Heart left ventricle (tissue), 16 donors: ENCODE results near the gene IDE. TPM values are rescaled to one million over a fixed set of nuclear protein-coding genes. Genes with fewer than 3 reads are reported as not detected.

ENCODE experiments used
- ATAC-seq, 4 donors: fragments of 200-7000 bp; cut with Tn5 transposase; one replicate each; pipeline ENCODE4 v1.9.1; 2020 to 2022; ENCODE audit warnings: moderate library complexity in 4 of 4, mild to moderate bottlenecking in 3 of 4, moderate number of reproducible peaks in 1 of 4
- DNase-seq, 5 donors: peaks; one replicate each; pipeline ENCODE4 v3.0.0-alpha.2; 2020
- H3K27ac ChIP-seq, 12 donors: fragments of 200-600 bp; sonication (generic) in 4 of 12; one replicate each; pipeline versions ENCODE4 v1.5.0 to v1.8.0; 2016 to 2022; ENCODE audit warnings: mild to moderate bottlenecking in 2 of 12
- H3K27me3 ChIP-seq, 9 donors: fragments of 200-600 bp; sonication (generic) in 2 of 9; one replicate each; pipeline versions ENCODE4 v1.5.1 to v1.8.0; 2016 to 2022; ENCODE audit warnings: mild to moderate bottlenecking in 3 of 9
- H3K36me3 ChIP-seq, 9 donors: fragments of 200-600 bp; sonication (generic) in 2 of 9; one replicate each; pipeline versions ENCODE4 v1.5.0 to v1.8.0; 2018 to 2022; ENCODE audit warnings: mild to moderate bottlenecking in 2 of 9
- H3K4me1 ChIP-seq, 12 donors: fragments of 200-600 bp; sonication (generic) in 4 of 12; one replicate each; pipeline versions ENCODE4 v1.5.0 to v1.8.0; 2016 to 2022; ENCODE audit warnings: mild to moderate bottlenecking in 3 of 12
- H3K4me3 ChIP-seq, 12 donors: fragments of 200-600 bp; sonication (generic) in 4 of 12; one replicate each; pipeline versions ENCODE4 v1.5.0 to v1.8.0; 2017 to 2022; ENCODE audit warnings: mild to moderate bottlenecking in 9 of 12, moderate library complexity in 4 of 12
- H3K9me3 ChIP-seq, 12 donors: fragments of 200-600 bp; sonication (generic) in 4 of 12; one replicate each; pipeline versions ENCODE4 v1.5.0 to v1.8.0; 2016 to 2022; ENCODE audit warnings: mild to moderate bottlenecking in 1 of 12
- CTCF ChIP-seq, 12 donors: fragments of 200-600 bp; sonication (generic) in 4 of 12; IDR thresholded peaks; one replicate each; pipeline versions ENCODE4 v1.5.0 to v1.8.0; 2018 to 2022; ENCODE audit warnings: antibody characterized with exemption in 12 of 12, mild to moderate bottlenecking in 5 of 12
- POLR2A ChIP-seq, 2 donors: fragments of 450-650 bp; IDR thresholded peaks; one replicate each; pipeline ENCODE4 v1.6.1; 2017; ENCODE audit warnings: antibody characterized with exemption in 2 of 2, mild to moderate bottlenecking in 2 of 2, moderate library complexity in 2 of 2
- WGBS, 4 donors: extraction: QIAGEN DNeasy Blood & Tissue Kit in 2 of 4; methylation state at CpG; one replicate each; pipeline versions ENCODE4 v1.1.5 to v1.1.7; 2013 to 2018; 5-methylcytosine and 5-hydroxymethylcytosine counted together
- intact Hi-C, 10 donors: fragments of 100-400 bp; cut with DNase I; formaldehyde crosslinking; loops; one replicate each; pipeline versions ENCODE4 v1.11.1 to v1.14.2; 2022
- polyA plus RNA-seq, 2 donors: library from polyadenylated mRNA; stranded (reverse); fragments of 200-250 nt; gene quantifications; one replicate each; pipeline ENCODE4 v1.2.3, GENCODE V29; 2013
- total RNA-seq, 9 donors: library from RNA; depleted of rRNA in 2 of 9; stranded (reverse); fragments of >200 nt in 2 of 9; fragmentation: NEBNext Ultra II Directional in 3 of 9; extraction: Animal tissue kit (Norgen Biotek cat#: 25700) in 3 of 9; gene quantifications; one replicate each; pipeline versions ENCODE4 v1.1.0 to v1.2.4, GENCODE V29; 2016 to 2023
- donor health status: ischemic (EF 13 %, LVEDD 7.1; RV severe dilation, severe dysfunction).
- donor health status: healthy with polysubstance abuse.
- donor health status: DM: no; HTN: yes; CAD: no.
- donor health status: DM: no; HTN: no; CAD: no.
- donor health status: ischemic (EF 25% LVEDD 6.9; RV normal size, moderate dysfunction).
- donor health status: ischemic (EF 25% LVEDD 5.7; RV mildly dilated, moderate dysfunction).
- donor health status: healthy.
- donor health status: DM: yes; HTN: yes; CAD: no.
- donor health status: ischemic (EF 35%, LVEDD 5.7; RV mildly dilated, moderate dysfunction).
- donor health status: nonischemic (EF 11% LVEDD 7.7; RV severe dilation, severe dysfunction).
- donor health status: DM: yes; HTN: yes; CAD: no.
- donor health status: PGD.
- donor health status: ischemic (EF 29% LVEDD 5.4; RV normal size, mild dysfunction).
- donor health status: nonischemic (EF 23%, LVEDD 6.1; RV moderate dilation, normal function).

Gene IDE
- total and polyA plus RNA-seq, 11 donors, result 11.7 to 51.3 (median 46.0) TPM

DNA sequence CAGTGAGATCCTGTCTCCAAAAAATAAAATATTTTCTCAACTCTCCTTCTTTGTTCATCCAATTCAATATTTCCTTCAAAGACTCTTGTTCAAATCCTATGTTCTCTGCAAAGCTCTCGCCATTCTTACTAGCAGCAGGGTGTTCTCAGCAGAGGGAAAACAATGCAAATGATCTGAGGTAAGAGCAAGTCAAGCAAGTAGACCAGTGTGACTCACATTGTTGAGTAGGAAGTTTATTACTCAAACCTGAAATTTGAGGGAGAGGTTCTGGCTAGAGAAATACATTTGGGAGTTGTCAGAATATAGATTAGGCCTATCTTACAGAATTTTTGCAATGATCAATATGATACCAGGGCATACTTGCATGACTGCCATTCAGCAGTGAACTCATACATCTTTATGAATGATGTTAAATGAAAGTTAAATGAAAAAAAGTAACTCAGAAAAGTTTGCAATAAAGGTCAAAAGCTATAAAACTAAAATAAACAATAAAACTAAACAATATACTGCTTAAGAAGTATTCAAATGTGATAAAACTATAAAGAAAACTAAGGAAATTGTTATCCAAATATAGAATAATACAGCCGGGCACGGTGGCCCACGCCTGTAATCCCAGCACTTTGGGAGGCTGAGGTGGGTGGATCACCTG lies 5.8 kb downstream of the IDE start:
- no peaks in the 10 kb centered on the region for H3K27me3 ChIP-seq
- intact Hi-C loops, result no loop called here
- ATAC-seq (no peak), DNase-seq (no peak)
- TF ChIP-seq CTCF (IDR thresholded peaks at IDR 0.05) (no peak), POLR2A (IDR thresholded peaks at IDR 0.05) (no peak)
- WGBS, 4 donors, result 88 to 96% (median 92%) methylated on average over 4 of the region's 4 CpGs
- H3K36me3 ChIP-seq, result peaks cover 0 to 22% (median 4%) of the 10 kb centered on the region in 9 donors
- H3K4me3 ChIP-seq, result no peak overlapping the region
- H3K9me3 ChIP-seq, result no peaks in the 10 kb centered on the region
- no peak overlapping the region for H3K27ac ChIP-seq
- H3K4me1 ChIP-seq, result peaks cover 0 to 25% (median 17%) of the 10 kb centered on the region in 12 donors

GRCh38 chr10:92562424-92562823 lies 11.5 kb downstream of the IDE start:
- peaks cover 0 to 8% (median 0%) of the 10 kb centered on the region in 12 donors for H3K9me3 ChIP-seq
- ATAC-seq (no peak), DNase-seq (no peak)
- H3K4me1 ChIP-seq, result peaks cover 0 to 4% (median 0%) of the 10 kb centered on the region in 12 donors
- TF ChIP-seq CTCF (IDR thresholded peaks at IDR 0.05) (no peak), POLR2A (IDR thresholded peaks at IDR 0.05) (no peak)
- no peaks in the 10 kb centered on the region for H3K27me3 ChIP-seq
- peaks cover 0 to 37% (median 27%) of the 10 kb centered on the region in 9 donors for H3K36me3 ChIP-seq
- intact Hi-C loops, result no loop called here
- H3K4me3 ChIP-seq, result no peak overlapping the region
- no peak overlapping the region for H3K27ac ChIP-seq

- peaks cover 0 to 4% (median 0%) of the 10 kb centered on the region in 12 donors for H3K4me1 ChIP-seq
- peaks cover 0 to 16% (median 3%) of the 10 kb centered on the region in 12 donors for H3K9me3 ChIP-seq
- no peak overlapping the region for H3K27ac ChIP-seq
- H3K36me3 ChIP-seq, result peaks cover 0 to 65% (median 48%) of the 10 kb centered on the region in 9 donors
- H3K4me3 ChIP-seq, result no peak overlapping the region
- no peaks in the 10 kb centered on the region for H3K27me3 ChIP-seq
- TF ChIP-seq POLR2A (IDR thresholded peaks at IDR 0.05) (no peak), CTCF (IDR thresholded peaks at IDR 0.05) (no peak)
- intact Hi-C loops, result no loop called here
- ATAC-seq (no peak), DNase-seq (no peak)
- WGBS, 4 donors, result 92 to 97% (median 95%) methylated on average over 4 of the region's 4 CpGs
Measured at GRCh38 chr10:92559046-92559445, 14.8 kb downstream of the IDE start.

- no peak for TF ChIP-seq CTCF (IDR thresholded peaks at IDR 0.05)
- TF ChIP-seq POLR2A (IDR thresholded peaks at IDR 0.05), result no peak
- H3K4me1 ChIP-seq, result no peaks in the 10 kb centered on the region
- intact Hi-C loops, result no loop called here
- H3K27ac ChIP-seq, result no peak overlapping the region
- peaks cover 0 to 18% (median 7%) of the 10 kb centered on the region in 12 donors for H3K9me3 ChIP-seq
- 95 to 100% (median 99%) methylated on average over 2 of the region's 2 CpGs for WGBS, 4 donors
- H3K4me3 ChIP-seq, result no peak overlapping the region
- peaks cover 0 to 76% (median 49%) of the 10 kb centered on the region in 9 donors for H3K36me3 ChIP-seq
- ATAC-seq, result no peak
- no peak for DNase-seq
- no peaks in the 10 kb centered on the region for H3K27me3 ChIP-seq
Measured at GRCh38 chr10:92553959-92554358, 19.9 kb downstream of the IDE start.
